WTC11 (cell line): ENCODE data around the gene VAMP3. TPM values are rescaled to one million over a fixed set of nuclear protein-coding genes. Genes with fewer than 3 reads are reported as not detected.
"Not testable (repeated sequence)": the region's sequence is repeated elsewhere in the genome, so short reads cannot be mapped to it uniquely, and the experiment has no call there.

Experiments
- ATAC-seq: fragments of 200-7000 bp; cut with Tn5 transposase; 2 replicates; pipeline ENCODE4 v1.10.0; 2021; ENCODE audit warnings: mild to moderate bottlenecking, moderate library complexity
- CTCF ChIA-PET: fragments of 300-600 bp; sonication (Branson Sonifier 250); formaldehyde crosslinking; loops from one replicate; lab custom pipeline; 2021; ENCODE audit warnings: antibody characterized with exemption; lab: Charles Lee
- POLR2A ChIA-PET: fragments of 350-600 bp; sonication (Branson Sonifier 250); formaldehyde crosslinking; loops from one replicate; lab custom pipeline; 2021; ENCODE audit warnings: antibody characterized with exemption; lab: Charles Lee
- DNase-seq: peaks from one replicate; pipeline ENCODE4 v3.0.0; 2021; ENCODE audit warnings: low spot score
- H3K27ac Mint-ChIP-seq: 2 replicates; pipeline ENCODE4 v1.8.0; 2021; ENCODE audit warnings: mixed read lengths
- H3K27me3 Mint-ChIP-seq: 2 replicates; pipeline ENCODE4 v1.8.0; 2021; ENCODE audit warnings: low read depth, mild to moderate bottlenecking, moderate library complexity, mixed read lengths
- H3K36me3 Mint-ChIP-seq: 2 replicates; pipeline ENCODE4 v1.8.0; 2021; ENCODE audit warnings: mixed read lengths
- H3K4me1 Mint-ChIP-seq: 2 replicates; pipeline ENCODE4 v1.8.0; 2022; ENCODE audit warnings: mixed read lengths
- H3K4me3 Mint-ChIP-seq: 2 replicates; pipeline ENCODE4 v1.8.0; 2021; ENCODE audit warnings: mild to moderate bottlenecking, moderate library complexity, mixed read lengths
- H3K9me3 Mint-ChIP-seq: 2 replicates; pipeline ENCODE4 v1.8.0; 2021; ENCODE audit warnings: mixed read lengths
- E2F1 ChIP-seq: sonication (generic); formaldehyde crosslinking; IDR thresholded peaks from 2 replicates; pipeline ENCODE4 v1.8.0; 2022; ENCODE audit warnings: mild to moderate bottlenecking, missing genetic modification reagents
- ELF4 ChIP-seq: sonication (generic); formaldehyde crosslinking; IDR thresholded peaks from 2 replicates; pipeline ENCODE4 v1.8.1; 2022; ENCODE audit warnings: low read depth, mild to moderate bottlenecking, moderate library complexity, missing genetic modification reagents
- ESRRA ChIP-seq: sonication (generic); formaldehyde crosslinking; IDR thresholded peaks from 2 replicates; pipeline ENCODE4 v1.8.1; 2022; ENCODE audit warnings: mild to moderate bottlenecking, missing genetic modification reagents, borderline replicate concordance
- FOXK1 ChIP-seq: sonication (generic); formaldehyde crosslinking; IDR thresholded peaks from 2 replicates; pipeline ENCODE4 v1.8.0; 2022; ENCODE audit warnings: mild to moderate bottlenecking, moderate library complexity, missing genetic modification reagents
- GABPB1 ChIP-seq: sonication (generic); formaldehyde crosslinking; IDR thresholded peaks from 2 replicates; pipeline ENCODE4 v1.8.1; 2023; ENCODE audit warnings: mild to moderate bottlenecking, missing genetic modification reagents
- GTF2I ChIP-seq: fragments of 250-450 bp; sonication (Bioruptor Pico); conservative IDR thresholded peaks from 2 replicates; pipeline ENCODE4 v1.4.0; 2021; ENCODE audit warnings: mild to moderate bottlenecking
- HMGXB4 ChIP-seq: sonication (generic); formaldehyde crosslinking; IDR thresholded peaks from 2 replicates; pipeline ENCODE4 v1.8.1; 2023; ENCODE audit warnings: mild to moderate bottlenecking, moderate library complexity, missing genetic modification reagents
- JAZF1 ChIP-seq: fragments of 250-450 bp; sonication (Bioruptor Pico); IDR thresholded peaks from 2 replicates; pipeline ENCODE4 v1.9.0; 2021; ENCODE audit warnings: moderate library complexity, mild to moderate bottlenecking, inconsistent platforms
- NFATC4 ChIP-seq: fragments of 250-450 bp; sonication (Bioruptor Pico); IDR thresholded peaks from 2 replicates; pipeline ENCODE4 v1.9.0; 2021; ENCODE audit warnings: mild to moderate bottlenecking
- NFE2L1 ChIP-seq: sonication (generic); formaldehyde crosslinking; IDR thresholded peaks from 2 replicates; pipeline ENCODE4 v1.8.1; 2023; ENCODE audit warnings: missing genetic modification reagents
- OVOL2 ChIP-seq: fragments of 250-450 bp; sonication (Bioruptor Pico); IDR thresholded peaks from 2 replicates; pipeline ENCODE4 v1.9.0; 2021; ENCODE audit warnings: mild to moderate bottlenecking, borderline replicate concordance
- RORB ChIP-seq: fragments of 250-450 bp; sonication (Bioruptor Pico); IDR thresholded peaks from 2 replicates; pipeline ENCODE4 v1.9.0; 2021; ENCODE audit warnings: mild to moderate bottlenecking
- SP1 ChIP-seq: sonication (generic); formaldehyde crosslinking; conservative IDR thresholded peaks from 2 replicates; pipeline ENCODE4 v1.8.1; 2022; ENCODE audit warnings: missing genetic modification reagents
- TEAD1 ChIP-seq: sonication (generic); formaldehyde crosslinking; IDR thresholded peaks from 2 replicates; pipeline ENCODE4 v1.8.0; 2022; ENCODE audit warnings: mild to moderate bottlenecking, missing genetic modification reagents
- TP53 ChIP-seq: sonication (generic); formaldehyde crosslinking; IDR thresholded peaks from 2 replicates; pipeline ENCODE4 v1.8.1; 2023; ENCODE audit warnings: mild to moderate bottlenecking, missing genetic modification reagents
- ZNF317 ChIP-seq: sonication (generic); formaldehyde crosslinking; IDR thresholded peaks from 2 replicates; pipeline ENCODE4 v1.8.1; 2023; ENCODE audit warnings: low read depth, mild to moderate bottlenecking, moderate library complexity, missing genetic modification reagents, borderline replicate concordance
- ZNF396 ChIP-seq: fragments of 250-450 bp; sonication (Bioruptor Pico); IDR thresholded peaks from 2 replicates; pipeline ENCODE4 v1.8.0; 2021; ENCODE audit warnings: mild to moderate bottlenecking, moderate library complexity, borderline replicate concordance
- ZNF671 ChIP-seq: fragments of 250-450 bp; sonication (Bioruptor Pico); IDR thresholded peaks from 2 replicates; pipeline ENCODE4 v1.8.0; 2021; ENCODE audit warnings: mild to moderate bottlenecking
- total RNA-seq: library from RNA; stranded (reverse); gene quantifications from 3 replicates; pipeline ENCODE4 v1.2.3, GENCODE V29; 2021
- TF ChIP-seq, protein P1 (sequence below): fragments of 250-450 bp; sonication (Bioruptor Pico); conservative IDR thresholded peaks from 2 replicates; pipeline ENCODE4 v1.9.0; 2021; ENCODE audit warnings: mild to moderate bottlenecking
- TF ChIP-seq, protein P2 (sequence below): sonication (generic); formaldehyde crosslinking; IDR thresholded peaks from 2 replicates; pipeline ENCODE4 v1.8.1; 2022; ENCODE audit warnings: low read depth, missing genetic modification reagents, borderline replicate concordance
- TF ChIP-seq, protein P3 (sequence below): fragments of 250-450 bp; sonication (Bioruptor Pico); IDR thresholded peaks from 2 replicates; pipeline ENCODE4 v1.8.0; 2021; ENCODE audit warnings: mild to moderate bottlenecking

The VAMP3 gene
- total RNA-seq, 1 experiment from 2014 or later: 40.2 TPM

DNA sequence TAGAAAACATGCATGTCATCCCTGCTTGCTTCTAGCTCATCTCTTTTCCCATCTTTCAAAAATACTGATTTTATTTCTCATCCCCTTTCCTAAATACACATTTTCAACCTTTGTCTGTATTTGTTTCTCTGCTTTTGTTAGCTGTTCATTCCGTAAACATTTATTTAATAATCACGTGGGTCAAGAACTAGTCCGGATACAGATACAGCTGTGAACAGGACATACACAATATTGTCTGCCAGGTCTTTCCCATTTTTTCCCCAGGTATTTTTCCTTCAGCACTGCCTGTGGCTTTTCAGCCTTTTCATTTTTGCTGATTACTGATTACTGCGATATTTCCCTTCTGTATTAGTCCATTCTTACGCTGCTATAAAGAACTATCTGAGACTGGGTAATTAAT lies 18.7 kb downstream of the VAMP3 start:
- ATAC-seq: no peak
- CTCF ChIA-PET: interaction anchor here (1.0 kb wide), 1 partner anchor 18 kb away, joined by 3 read pairs; no protein-coding TSS in a partner anchor
- no peak overlapping the region for H3K4me3 Mint-ChIP-seq

DNA sequence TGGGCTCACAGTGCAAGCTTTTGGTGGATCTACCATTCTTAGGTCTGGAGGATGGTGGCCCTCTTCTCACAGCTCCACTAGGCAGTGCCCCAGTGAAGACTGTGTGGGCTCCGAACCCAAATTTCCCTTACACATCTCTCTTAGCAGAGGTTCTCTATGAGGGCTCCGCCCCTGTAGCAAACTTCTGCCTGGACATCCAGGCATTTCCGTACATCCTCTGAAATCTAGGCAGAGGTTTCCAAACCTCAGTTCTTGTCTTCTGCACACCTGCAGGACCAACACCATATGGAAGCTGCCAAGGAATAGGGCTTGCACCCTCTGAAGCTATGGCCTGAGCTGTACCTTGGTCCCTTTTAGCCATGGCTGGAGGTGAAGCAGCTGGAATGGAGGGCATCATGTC lies 19.9 kb downstream of the VAMP3 start:
- Mint-ChIP-seq H3K36me3 (peaks cover 74% of the 10 kb centered on the region), H3K9me3 (peaks cover 45% of the 10 kb centered on the region)
- POLR2A ChIA-PET, H3K27ac Mint-ChIP-seq, DNase-seq, ATAC-seq, H3K27me3 Mint-ChIP-seq, H3K4me3 Mint-ChIP-seq, H3K4me1 Mint-ChIP-seq, CTCF ChIA-PET: not testable (repeated sequence)

More for the DNA sequence above, 18.7 kb downstream of the VAMP3 start:
- TF ChIP-seq ZNF317 (CRISPR knock-in tag) (no peak), SP1 (CRISPR knock-in tag) (no peak)
- Mint-ChIP-seq H3K27me3 (peaks cover 10% of the 10 kb centered on the region), H3K9me3 (peaks cover 51% of the 10 kb centered on the region), H3K36me3 (peaks cover 85% of the 10 kb centered on the region), H3K27ac (no peak overlapping the region), H3K4me1 (peaks cover 5% of the 10 kb centered on the region; the same call in 1 of the 2 replicates)
- POLR2A ChIA-PET: no interaction called here
- no peak for DNase-seq

- Mint-ChIP-seq H3K4me3 (no peak overlapping the region), H3K9me3 (peaks cover 28% of the 10 kb centered on the region), H3K27me3 (no peaks in the 10 kb centered on the region; the same call in 1 of the 2 replicates), H3K27ac (no peak overlapping the region), H3K36me3 (peaks cover 48% of the 10 kb centered on the region), H3K4me1 (no peaks in the 10 kb centered on the region)
- ATAC-seq (no peak), DNase-seq (no peak)
- TF ChIP-seq FOXK1 (CRISPR knock-in tag) (no peak), ZNF396 (no peak), ZNF671 (no peak), GABPB1 (CRISPR knock-in tag) (no peak), NFATC4 (no peak), ELF4 (CRISPR knock-in tag) (no peak), OVOL2 (CRISPR knock-in tag) (no peak), RORB (no peak), NFE2L1 (no peak), GTF2I (CRISPR knock-in tag) (no peak), HMGXB4 (CRISPR knock-in tag) (no peak), ESRRA (CRISPR knock-in tag) (no peak), E2F1 (CRISPR knock-in tag) (no peak), JAZF1 (CRISPR knock-in tag) (no peak), TEAD1 (CRISPR knock-in tag) (no peak), TP53 (CRISPR knock-in tag) (no peak)
- TF ChIP-seq, protein P1, sequence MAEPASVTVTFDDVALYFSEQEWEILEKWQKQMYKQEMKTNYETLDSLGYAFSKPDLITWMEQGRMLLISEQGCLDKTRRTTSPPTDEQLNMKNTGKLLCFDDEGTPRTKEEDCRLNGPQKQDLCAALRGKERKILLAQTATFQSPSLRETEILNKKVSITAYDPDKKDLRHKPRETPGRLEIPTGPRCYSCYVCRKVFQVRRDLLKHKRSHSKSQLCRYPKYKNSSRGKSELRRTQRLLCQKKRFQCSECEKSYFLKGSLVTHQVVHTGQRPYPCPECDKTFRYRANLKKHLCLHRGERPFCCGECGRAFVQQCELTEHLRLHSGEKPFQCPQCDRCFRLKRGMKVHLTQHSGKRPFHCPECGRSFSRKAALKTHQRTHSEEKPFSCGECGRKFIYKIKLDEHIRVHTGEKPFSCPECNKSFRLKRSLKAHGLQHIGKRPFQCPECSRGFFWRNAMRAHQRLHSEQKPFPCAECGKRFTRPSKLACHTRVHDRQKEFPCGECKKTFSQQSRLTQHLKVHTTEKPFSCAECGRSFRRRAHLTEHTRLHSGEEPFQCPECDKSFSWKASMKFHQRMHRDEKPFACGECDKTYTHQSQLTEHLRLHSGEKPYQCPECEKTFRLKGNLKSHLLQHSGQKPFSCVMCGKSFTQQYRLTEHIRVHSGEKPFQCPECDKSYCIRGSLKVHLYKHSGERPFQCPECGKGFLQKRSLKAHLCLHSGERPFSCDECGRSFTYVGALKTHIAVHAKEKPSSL: no peak
- TF ChIP-seq, protein P2, sequence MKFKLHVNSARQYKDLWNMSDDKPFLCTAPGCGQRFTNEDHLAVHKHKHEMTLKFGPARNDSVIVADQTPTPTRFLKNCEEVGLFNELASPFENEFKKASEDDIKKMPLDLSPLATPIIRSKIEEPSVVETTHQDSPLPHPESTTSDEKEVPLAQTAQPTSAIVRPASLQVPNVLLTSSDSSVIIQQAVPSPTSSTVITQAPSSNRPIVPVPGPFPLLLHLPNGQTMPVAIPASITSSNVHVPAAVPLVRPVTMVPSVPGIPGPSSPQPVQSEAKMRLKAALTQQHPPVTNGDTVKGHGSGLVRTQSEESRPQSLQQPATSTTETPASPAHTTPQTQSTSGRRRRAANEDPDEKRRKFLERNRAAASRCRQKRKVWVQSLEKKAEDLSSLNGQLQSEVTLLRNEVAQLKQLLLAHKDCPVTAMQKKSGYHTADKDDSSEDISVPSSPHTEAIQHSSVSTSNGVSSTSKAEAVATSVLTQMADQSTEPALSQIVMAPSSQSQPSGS (CRISPR knock-in tag): no peak
- TF ChIP-seq, protein P3, sequence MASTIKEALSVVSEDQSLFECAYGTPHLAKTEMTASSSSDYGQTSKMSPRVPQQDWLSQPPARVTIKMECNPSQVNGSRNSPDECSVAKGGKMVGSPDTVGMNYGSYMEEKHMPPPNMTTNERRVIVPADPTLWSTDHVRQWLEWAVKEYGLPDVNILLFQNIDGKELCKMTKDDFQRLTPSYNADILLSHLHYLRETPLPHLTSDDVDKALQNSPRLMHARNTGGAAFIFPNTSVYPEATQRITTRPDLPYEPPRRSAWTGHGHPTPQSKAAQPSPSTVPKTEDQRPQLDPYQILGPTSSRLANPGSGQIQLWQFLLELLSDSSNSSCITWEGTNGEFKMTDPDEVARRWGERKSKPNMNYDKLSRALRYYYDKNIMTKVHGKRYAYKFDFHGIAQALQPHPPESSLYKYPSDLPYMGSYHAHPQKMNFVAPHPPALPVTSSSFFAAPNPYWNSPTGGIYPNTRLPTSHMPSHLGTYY (CRISPR knock-in tag): no peak
- ChIA-PET POLR2A (no interaction called here), CTCF (interaction anchor here (0.6 to 1.4 kb wide), 2 partner anchors 40 to 99 kb away, joined by 3 to 6 read pairs; no protein-coding TSS in a partner anchor)
These were observed 24.3 kb downstream of the VAMP3 start for GRCh38 chr1:7795406-7795805.
